Measurements from ENCODE around the gene KIT. TPM values are rescaled to one million over a fixed set of nuclear protein-coding genes. Genes with fewer than 3 reads are reported as not detected.
A peak's percentile ranks its signal among the peaks of the same experiment; 100 is the strongest.

KIT gene
- total and polyA plus RNA-seq, 8 donors, result 9.6 to 88.2 (median 72.2) TPM

DNA sequence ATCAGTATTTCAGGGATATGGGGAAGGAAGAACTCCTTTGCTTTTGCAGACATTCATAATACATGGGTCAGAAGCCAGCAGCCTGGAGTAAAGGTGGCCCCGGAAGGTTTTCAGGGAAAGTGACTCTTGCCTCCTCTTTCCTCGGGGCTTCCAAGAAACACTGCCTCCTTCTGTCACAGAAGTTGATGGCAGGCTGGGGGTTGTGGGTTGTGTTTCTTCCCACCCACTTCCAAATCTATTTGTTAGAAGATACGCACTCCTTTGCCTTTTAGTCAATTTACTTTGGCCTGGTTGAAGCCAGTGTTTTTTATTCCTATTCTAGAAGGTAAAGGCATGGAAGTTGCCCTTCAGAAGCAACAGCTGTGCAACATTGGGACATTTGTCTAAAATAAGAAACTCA, 19.7 kb downstream of the KIT start:
- no peak for TF ChIP-seq CTCF (IDR thresholded peaks at IDR 0.05)
- no peaks in the 10 kb centered on the region for H3K4me1 ChIP-seq

GRCh38 chr4:54677853-54678650, 20.3 kb downstream of the KIT start:
- H3K4me3 ChIP-seq, result no peak overlapping the region
- no peaks in the 10 kb centered on the region for H3K9me3 ChIP-seq
- TF ChIP-seq CTCF (IDR thresholded peaks at IDR 0.05), result no peak
- H3K27me3 ChIP-seq, result no peaks in the 10 kb centered on the region
- DNase-seq (no peak), ATAC-seq (no peak)
- H3K4me1 ChIP-seq, result no peaks in the 10 kb centered on the region
- intact Hi-C loops (cut with DNase I), result no loop called here
- H3K27ac ChIP-seq, result no peak overlapping the region
- no peaks in the 10 kb centered on the region for H3K36me3 ChIP-seq

More for the DNA sequence above, 19.7 kb downstream of the KIT start:
- no peak overlapping the region for H3K27ac ChIP-seq
- DNase-seq (no peak), ATAC-seq (no peak)
- H3K4me3 ChIP-seq, result no peak overlapping the region
- intact Hi-C loops (cut with DNase I), result no loop called here
- no peaks in the 10 kb centered on the region for H3K27me3 ChIP-seq
- H3K9me3 ChIP-seq, result no peaks in the 10 kb centered on the region
- no peaks in the 10 kb centered on the region for H3K36me3 ChIP-seq

DNA sequence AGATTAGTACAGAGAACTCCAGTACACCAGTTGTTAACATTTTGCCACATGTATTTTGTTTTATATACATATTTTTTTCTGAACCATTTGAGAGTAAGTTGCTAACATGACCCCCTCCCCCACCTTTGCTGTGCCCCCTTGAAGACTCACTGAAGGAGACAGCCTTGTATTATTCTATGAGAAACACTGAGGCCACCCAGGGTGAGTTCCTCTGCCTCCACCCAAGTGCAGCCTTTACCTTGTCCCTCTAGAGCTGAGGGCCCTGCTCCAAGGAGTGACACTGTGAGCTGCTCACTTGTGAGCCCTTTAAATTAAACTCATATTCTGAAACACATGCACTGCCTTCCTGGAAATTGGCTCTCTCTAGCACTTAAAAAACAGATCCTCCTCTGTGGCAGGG, 21.1 kb downstream of the KIT start:
- H3K27me3 ChIP-seq, result no peaks in the 10 kb centered on the region
- no peak overlapping the region for H3K27ac ChIP-seq
- DNase-seq (no peak), ATAC-seq (no peak)
- H3K36me3 ChIP-seq, result no peaks in the 10 kb centered on the region
- TF ChIP-seq CTCF (IDR thresholded peaks at IDR 0.05), result no peak
- no peaks in the 10 kb centered on the region for H3K9me3 ChIP-seq
- H3K4me1 ChIP-seq, result no peaks in the 10 kb centered on the region
- intact Hi-C loops (cut with DNase I), result no loop called here
- no peak overlapping the region for H3K4me3 ChIP-seq

GRCh38 chr4:54679813-54680212, 22.1 kb downstream of the KIT start:
- TF ChIP-seq CTCF (IDR thresholded peaks at IDR 0.05), result no peak
- intact Hi-C loops (cut with DNase I), result no loop called here
- no peak overlapping the region for H3K27ac ChIP-seq

GRCh38 chr4:54683616-54684346, 26.0 kb downstream of the KIT start:
- intact Hi-C loops (cut with DNase I), result no loop called here
- Histone ChIP-seq H3K4me1 (no peaks in the 10 kb centered on the region), H3K4me3 (no peak overlapping the region), H3K9me3 (no peaks in the 10 kb centered on the region), H3K36me3 (no peaks in the 10 kb centered on the region), H3K27me3 (no peaks in the 10 kb centered on the region), H3K27ac (no peak overlapping the region)
- peak in 1 of 4 donors; percentile 3 for DNase-seq
- peak; percentile 49 for ATAC-seq
- TF ChIP-seq CTCF (IDR thresholded peaks at IDR 0.05), result peak in 1 of 2 donors; percentile 31

More at GRCh38 chr4:54679813-54680212, 22.1 kb downstream of the KIT start:
- Histone ChIP-seq H3K27me3 (no peaks in the 10 kb centered on the region), H3K9me3 (no peaks in the 10 kb centered on the region), H3K4me3 (no peak overlapping the region), H3K4me1 (no peaks in the 10 kb centered on the region), H3K36me3 (no peaks in the 10 kb centered on the region)
- ATAC-seq (no peak), DNase-seq (no peak)
